Non-pigmented ciliary epithelial cell (primary cell): ENCODE measurements around the gene RAB8B.

Source experiments
- DNase-seq: peaks from one replicate; pipeline ENCODE4 v3.0.0-alpha.2; 2010; ENCODE audit warnings: low read depth

RAB8B gene

DNA sequence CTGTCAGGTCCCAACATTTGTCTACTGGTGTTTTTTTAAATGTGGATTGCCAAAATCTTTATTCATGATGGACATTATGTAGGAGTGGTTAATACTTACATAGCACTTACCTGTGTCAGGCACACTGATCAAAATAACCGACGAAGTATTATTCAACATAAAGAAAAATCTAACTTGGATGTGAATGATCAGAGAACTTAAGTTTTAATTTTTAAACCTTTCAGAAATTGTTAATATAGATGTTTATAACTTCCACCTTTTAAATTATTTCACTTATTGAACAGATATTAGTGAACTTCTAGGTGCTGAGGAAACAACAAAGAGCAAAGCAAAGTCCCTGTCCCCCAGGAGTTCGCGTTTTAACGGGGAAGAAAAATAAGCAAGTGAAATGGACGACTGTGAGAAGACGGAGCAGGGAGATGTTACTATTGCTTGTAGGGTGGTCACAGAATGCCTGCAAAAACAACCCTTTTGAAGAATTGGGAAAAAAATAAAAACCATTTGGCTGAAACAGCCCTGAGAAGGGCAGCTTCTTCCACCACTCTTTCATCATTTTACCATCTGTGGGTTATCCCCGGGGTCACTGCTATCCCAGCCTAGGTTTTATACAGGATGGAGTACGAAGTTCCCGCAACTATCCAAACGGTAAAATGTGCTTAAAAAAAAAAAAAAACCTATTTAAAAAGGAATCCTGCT lies 87.1 kb downstream of the RAB8B start:
- DNase-seq: no peak

DNA sequence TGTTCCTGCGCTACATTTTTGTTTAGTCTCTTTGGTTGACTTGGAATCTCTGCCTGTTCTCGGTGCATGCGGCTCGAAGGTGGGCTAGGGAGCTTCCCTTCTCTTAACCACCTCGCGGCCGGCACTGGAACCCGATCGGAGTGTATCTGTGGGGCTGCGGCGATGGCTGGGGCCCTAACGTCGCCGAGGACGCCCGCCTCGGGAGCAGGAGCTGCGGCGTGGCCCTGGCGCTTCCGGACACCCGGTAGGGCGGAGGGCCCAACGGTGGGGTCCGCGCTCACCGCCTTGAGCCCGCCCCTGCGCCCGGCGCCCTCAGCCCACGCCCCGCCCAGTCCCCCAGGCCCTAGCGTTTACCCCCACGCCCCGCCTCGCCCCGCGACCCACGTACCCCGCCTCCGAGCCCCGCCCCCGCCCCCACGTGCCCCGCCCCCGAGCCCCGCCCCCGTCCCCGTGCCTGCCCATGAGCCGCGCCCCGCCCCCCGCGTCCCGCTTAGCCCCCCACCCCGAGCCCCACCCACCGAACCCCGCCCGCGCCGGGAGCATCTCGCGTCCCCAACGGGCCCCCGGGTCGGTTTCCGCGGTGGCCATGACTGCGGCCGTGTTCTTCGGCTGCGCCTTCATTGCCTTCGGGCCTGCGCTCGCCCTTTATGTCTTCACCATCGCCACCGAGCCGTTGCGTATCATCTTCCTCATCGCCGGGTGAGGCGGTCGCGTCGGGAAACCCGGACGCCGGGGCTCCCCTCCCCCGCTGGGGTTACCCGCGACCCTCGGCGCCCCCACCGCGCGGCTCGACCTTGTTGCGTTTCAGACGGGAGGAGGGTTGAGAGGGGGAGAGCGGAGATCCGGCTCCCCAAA lies 87.9 kb downstream of the RAB8B start, which contains the start of gene APH1B:
TSS of gene APH1B (plus strand) at position 568 of the 855 bp plus-strand sequence. CDS start at position 587, 19 bp downstream.
- no peak for DNase-seq

GRCh38 chr15:63277893-63278456 lies 88.6 kb downstream of the RAB8B start:
- DNase-seq: no peak

GRCh38 chr15:63283126-63283525 lies 93.7 kb downstream of the RAB8B start:
- no peak for DNase-seq

DNA sequence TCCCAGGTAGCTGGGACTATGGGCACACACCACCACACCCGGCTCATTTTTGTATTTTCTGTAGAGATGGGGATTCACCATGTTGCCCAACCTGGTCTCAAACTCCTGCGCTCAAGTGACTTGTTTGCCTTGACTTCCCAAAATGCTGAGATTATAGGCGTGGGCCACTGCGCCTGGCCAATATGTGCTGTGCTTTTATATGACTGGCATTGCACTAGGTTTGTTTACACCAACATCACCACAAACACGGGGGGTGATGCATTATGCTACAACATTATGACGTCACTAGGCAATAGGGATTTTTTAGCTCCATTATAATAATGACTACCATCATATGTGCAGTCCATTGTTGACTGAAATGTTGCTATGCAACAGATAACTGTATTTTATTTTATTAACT lies 94.9 kb downstream of the RAB8B start:
- no peak for DNase-seq

DNA sequence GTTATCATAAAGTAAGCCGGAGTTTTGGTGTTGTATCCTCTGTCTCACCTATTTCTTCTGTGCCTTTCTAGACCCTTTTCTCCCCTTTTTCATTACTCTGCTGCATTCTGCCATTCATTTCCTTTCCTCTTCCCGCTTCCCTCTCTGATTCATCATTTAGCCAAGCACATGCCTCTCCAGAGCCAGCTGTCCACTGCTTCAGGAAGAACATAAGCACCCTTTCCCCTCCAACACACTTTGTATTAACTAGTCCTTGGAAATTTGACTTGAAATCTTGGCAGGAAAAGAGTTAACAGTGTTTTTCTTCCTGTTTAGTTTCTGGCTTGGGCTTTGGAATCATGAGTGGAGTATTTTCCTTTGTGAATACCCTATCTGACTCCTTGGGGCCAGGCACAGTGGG lies 97.7 kb downstream of the RAB8B start:
- DNase-seq: no peak

DNA sequence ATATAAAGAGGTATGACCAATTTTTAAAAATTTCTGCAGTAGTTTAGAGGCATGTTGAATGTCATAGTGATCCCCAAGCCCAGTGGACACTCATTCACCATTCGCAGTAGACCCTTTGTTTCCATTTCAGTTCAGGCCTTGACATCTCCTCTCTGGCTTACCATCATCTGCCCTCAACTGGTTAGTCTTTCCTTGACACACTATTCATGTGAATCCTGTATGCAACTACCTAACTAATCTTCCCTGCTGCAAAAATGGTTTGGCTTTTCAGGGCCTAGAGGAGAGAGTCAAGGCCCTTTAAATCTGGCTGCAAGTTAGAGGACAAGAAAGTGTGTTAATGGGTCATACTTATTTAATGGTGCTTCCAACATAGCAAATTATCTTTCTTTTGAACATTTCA lies 98.9 kb downstream of the RAB8B start:
- no peak for DNase-seq

- no peak for DNase-seq
These were observed 99.5 kb downstream of the RAB8B start for GRCh38 chr15:63288778-63289378.

- peak; percentile 85 for DNase-seq
These were observed 102.1 kb downstream of the RAB8B start for GRCh38 chr15:63291507-63291906.

GRCh38 chr15:63292241-63292640 lies 102.8 kb downstream of the RAB8B start:
- DNase-seq: no peak

DNA sequence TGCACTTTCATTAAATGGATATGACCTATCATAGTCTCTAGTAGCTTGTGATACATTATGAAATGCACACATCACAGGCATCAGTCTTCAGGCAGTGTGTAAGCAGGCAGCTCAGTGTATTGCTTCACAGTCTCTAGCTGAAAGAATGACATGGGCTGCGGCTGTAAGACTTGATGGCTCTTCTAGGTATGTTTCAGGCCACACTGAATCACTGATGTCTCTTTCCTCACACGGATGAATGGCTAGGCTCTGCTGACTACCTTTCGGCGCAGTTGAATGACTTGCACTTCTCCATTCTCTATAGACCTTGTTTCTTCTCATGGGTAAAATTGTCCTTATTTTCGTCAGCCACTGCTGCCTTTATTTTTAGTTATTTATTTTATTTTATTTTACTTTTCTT lies 103.4 kb downstream of the RAB8B start:
- no peak for DNase-seq

GRCh38 chr15:63294359-63294758 lies 105.0 kb downstream of the RAB8B start:
- DNase-seq: no peak

DNA sequence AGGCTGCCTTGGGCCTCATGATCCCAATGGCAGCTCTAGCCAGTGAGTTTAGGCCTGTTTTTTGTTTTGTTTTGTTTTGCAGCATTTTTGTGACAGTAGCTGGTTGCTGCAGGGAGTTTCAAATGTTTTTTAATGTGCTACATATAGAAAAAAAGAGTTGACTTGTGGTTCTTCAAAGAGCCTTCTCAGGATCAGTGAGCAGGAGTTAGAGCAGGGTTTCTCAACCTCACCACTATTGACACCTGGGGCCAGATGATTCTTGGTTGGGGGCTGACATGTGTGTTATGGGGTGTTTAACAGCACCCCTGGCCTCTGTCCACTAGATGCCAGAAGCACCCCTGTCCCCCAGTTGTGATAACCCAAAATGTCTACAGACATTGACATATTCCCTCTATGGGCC lies 105.9 kb downstream of the RAB8B start:
- no peak for DNase-seq

DNA sequence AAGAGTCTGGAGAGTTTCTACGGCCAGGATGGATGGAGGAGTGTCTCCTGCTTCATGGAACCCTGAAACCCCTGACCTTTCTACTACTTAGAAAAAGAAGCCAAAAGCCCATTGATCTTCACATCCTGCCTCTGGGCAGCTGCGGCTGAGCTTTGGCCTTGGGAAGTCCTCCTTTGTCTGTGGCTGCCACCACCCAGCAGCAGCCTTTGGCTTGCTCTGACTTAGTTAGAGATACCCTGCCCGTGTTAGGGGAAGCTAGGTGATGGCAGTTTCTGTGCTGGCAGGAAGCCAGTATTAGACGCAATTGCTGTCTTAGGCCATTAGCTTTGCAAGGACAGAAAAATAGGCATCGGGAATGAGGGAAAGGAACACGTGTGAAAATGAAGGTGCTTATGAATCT lies 106.8 kb downstream of the RAB8B start:
- no peak for DNase-seq

DNA sequence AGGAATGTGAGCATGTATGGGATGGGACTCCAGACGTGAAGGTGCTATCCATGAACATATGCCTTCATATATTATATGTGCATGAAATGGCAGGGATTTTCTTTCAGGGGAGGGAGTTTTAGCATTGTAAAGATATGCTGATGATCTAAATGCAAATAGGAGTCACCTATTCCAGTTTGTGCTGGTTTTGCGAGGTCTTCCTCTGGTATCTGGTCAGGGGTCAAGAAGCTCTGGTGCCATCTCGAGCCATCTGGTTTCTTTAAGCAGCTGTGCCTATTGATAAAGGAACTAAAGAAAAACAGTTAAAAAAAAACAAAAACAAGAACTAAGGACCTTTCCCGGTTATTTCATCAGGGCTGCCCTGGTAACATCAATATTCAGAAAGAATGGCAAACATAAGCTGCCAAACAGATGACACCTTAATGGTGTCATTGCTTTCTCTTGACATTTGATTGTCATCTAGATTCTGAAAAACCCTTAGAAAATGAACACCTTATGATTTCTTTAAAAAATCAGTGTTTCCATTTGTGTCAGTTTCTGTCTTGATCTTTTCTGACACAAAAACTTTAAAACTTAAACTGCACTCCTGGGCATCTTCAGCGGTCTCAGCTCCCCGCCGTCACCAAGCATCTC lies 110.7 kb downstream of the RAB8B start:
- no peak for DNase-seq

- no peak for DNase-seq
These were observed 111.7 kb downstream of the RAB8B start for GRCh38 chr15:63301088-63301487.

- no peak for DNase-seq
These were observed 115.9 kb downstream of the RAB8B start for GRCh38 chr15:63305260-63305659.

DNA sequence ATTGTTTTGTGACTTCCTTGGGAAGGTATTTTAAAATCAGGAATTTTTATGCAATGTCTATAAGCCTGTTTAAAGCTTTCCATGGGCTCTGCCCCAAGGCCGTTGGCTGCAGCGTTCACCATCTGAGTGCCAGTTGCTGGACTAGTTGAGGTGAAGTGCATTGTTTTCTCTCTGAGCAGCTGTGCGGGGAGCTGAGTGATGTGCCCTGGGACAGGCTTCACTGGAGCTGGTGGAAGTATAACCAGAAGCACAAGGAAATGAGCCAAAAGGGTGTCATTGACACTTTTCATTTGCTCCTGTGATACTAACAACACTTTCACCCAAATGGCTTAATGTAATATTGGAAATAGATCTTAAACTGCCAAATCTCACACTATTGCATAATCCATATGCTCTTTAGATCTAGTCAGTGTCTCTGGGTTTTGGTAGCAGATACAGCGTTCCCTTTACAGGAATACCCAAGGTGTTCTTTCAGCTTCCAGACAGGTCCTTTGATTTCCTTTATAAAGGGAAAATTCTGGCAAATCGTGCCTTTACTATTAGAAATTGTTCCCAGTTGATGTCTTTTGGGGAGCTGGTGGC lies 117.2 kb downstream of the RAB8B start:
- no peak for DNase-seq

- no peak for DNase-seq
These were observed 119.1 kb downstream of the RAB8B start for GRCh38 chr15:63308491-63308890.

DNA sequence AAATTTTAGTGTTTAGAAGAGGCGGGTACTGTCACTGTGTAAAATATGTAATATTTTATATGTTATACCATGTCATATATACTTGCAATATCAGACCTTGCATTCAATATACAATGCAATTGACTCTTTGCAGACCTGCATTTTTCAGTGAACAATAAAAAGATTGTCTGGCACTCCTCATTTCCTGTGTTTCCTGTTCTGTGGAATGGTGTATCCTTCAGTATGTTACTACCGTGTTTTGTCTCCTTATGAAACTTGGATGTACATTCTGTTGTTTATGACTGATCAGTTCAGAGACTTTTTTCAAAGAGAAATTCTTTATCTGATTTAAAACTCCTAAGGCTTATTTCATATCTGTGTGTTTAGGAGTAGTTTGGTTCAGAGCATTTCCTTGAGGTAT lies 119.5 kb downstream of the RAB8B start:
- DNase-seq: no peak

DNA sequence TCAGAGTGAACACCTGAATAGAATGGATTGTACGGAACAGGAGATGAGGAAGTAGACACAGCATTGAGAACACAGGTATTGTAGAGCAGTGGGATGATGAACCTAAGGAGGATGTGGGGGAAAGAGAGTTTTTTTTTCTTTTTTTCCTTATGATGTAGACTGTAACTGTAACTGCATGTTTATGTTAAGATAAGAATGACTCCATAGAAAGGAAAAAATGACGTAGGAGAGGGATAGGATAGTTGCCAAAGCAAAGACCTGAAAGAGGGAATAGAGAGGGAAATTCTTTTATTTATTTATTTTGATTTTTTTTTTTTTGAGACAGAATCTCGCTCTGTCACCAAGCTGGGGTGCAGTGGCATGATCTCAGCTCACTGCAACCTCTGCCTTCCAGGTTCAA lies 121.2 kb downstream of the RAB8B start:
- DNase-seq: no peak

- DNase-seq: no peak
These were observed 122.9 kb downstream of the RAB8B start for GRCh38 chr15:63312286-63312685.
